Loucy (cell line): ENCODE results near the gene KCNJ6.
"Not testable (repeated sequence)": the region's sequence is repeated elsewhere in the genome, so short reads cannot be mapped to it uniquely, and the experiment has no call there.

Experiments used
- H2AFZ ChIP-seq: fragments of 200-600 bp; sonication (generic); 2 replicates; pipeline ENCODE4 v1.6.0; 2016; ENCODE audit warnings: antibody characterized with exemption, mild to moderate bottlenecking, low read length, moderate library complexity
- H3F3A ChIP-seq: fragments of 200-600 bp; 2 replicates; pipeline ENCODE4 v1.6.0; 2016; ENCODE audit warnings: antibody characterized with exemption, low read depth, mild to moderate bottlenecking
- H3K27me3 ChIP-seq: fragments of 200-600 bp; sonication (generic); 2 replicates; pipeline ENCODE4 v1.6.1; 2014; ENCODE audit warnings: low read length, mild to moderate bottlenecking; ENCODE audit not compliant: insufficient read depth, poor library complexity, severe bottlenecking
- H3K36me3 ChIP-seq: fragments of 200-600 bp; sonication (generic); 2 replicates; pipeline ENCODE4 v1.6.1; 2016; ENCODE audit warnings: low read length; ENCODE audit not compliant: insufficient read depth
- H3K4me1 ChIP-seq: fragments of 200-600 bp; sonication (generic); 2 replicates; pipeline ENCODE4 v1.5.1; 2014; ENCODE audit warnings: low read length, mild to moderate bottlenecking; ENCODE audit not compliant: insufficient read depth, poor library complexity, severe bottlenecking
- H3K4me2 ChIP-seq: fragments of 200-600 bp; sonication (generic); 2 replicates; pipeline ENCODE4 v1.6.0; 2014; ENCODE audit warnings: antibody characterized with exemption, low read length, low read depth, mild to moderate bottlenecking; ENCODE audit not compliant: poor library complexity, severe bottlenecking
- H3K4me3 ChIP-seq: fragments of 200-600 bp; sonication (generic); 2 replicates; pipeline ENCODE4 v1.5.1; 2014; ENCODE audit warnings: low read length, mild to moderate bottlenecking, mixed read lengths; ENCODE audit not compliant: poor library complexity, severe bottlenecking
- H3K79me2 ChIP-seq: fragments of 200-600 bp; sonication (generic); 2 replicates; pipeline ENCODE4 v1.6.1; 2014; ENCODE audit warnings: low read length; ENCODE audit not compliant: insufficient read depth
- H3K9ac ChIP-seq: fragments of 200-600 bp; sonication (generic); 2 replicates; pipeline ENCODE4 v1.6.0; 2014; ENCODE audit warnings: mild to moderate bottlenecking, low read depth, low read length, moderate library complexity; ENCODE audit not compliant: poor library complexity, severe bottlenecking
- H3K9me2 ChIP-seq: fragments of 200-600 bp; sonication (generic); replicated peaks from 2 replicates; pipeline ENCODE4 v1.6.1; 2016; ENCODE audit warnings: low read depth, low read length, mixed read lengths
- H3K9me3 ChIP-seq: fragments of 200-600 bp; sonication (generic); 2 replicates; pipeline ENCODE4 v1.6.1; 2014; ENCODE audit warnings: mild to moderate bottlenecking, antibody characterized with exemption, low read length, low read depth; ENCODE audit not compliant: insufficient read depth
- H4K20me1 ChIP-seq: fragments of 200-600 bp; sonication (generic); 2 replicates; pipeline ENCODE4 v1.6.0; 2014; ENCODE audit warnings: antibody characterized with exemption, low read length, mild to moderate bottlenecking; ENCODE audit not compliant: insufficient read depth, poor library complexity, severe bottlenecking
- EZH2phosphoT487 ChIP-seq: fragments of 200-600 bp; IDR thresholded peaks from 2 replicates; pipeline ENCODE4 v1.6.1; 2018; ENCODE audit warnings: antibody characterized with exemption, mild to moderate bottlenecking, moderate library complexity, borderline replicate concordance
- TF ChIP-seq, protein P1 (sequence below): fragments of 200-600 bp; sonication (generic); conservative IDR thresholded peaks from 2 replicates; pipeline ENCODE4 v1.5.1; 2014; ENCODE audit warnings: mild to moderate bottlenecking, antibody characterized with exemption, low read length

The KCNJ6 gene

DNA sequence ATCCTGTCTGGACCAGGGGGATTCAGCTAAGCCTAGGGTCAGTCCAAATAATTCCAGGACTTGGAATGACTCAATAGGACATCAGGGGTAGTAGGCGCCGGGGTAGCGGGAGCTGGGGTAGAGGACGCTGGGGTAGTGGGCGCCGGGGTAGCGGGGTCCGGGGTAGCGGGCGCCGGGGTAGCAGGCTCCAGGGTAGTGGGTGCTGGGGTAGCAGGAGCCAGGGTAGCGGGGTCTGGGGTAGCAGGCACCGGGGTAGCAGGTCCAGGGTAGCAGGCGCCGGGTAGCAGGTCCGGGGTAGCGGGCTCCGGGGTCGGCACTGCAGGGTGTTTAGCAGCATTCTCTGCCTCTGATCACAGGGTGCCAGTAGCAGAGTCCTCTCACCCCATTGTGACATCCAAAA is 248.9 kb downstream of the KCNJ6 start:
- Histone ChIP-seq H2AFZ (no peak overlapping the region), H3K4me1 (no peaks in the 10 kb centered on the region), H3K9me3 (no peaks in the 10 kb centered on the region), H4K20me1 (no peaks in the 10 kb centered on the region), H3K9ac (no peak overlapping the region), H3K79me2 (no peaks in the 10 kb centered on the region), H3K27me3 (no peaks in the 10 kb centered on the region), H3K36me3 (no peaks in the 10 kb centered on the region), H3K9me2 (no peaks in the 10 kb centered on the region), H3K4me3 (no peak overlapping the region), H3F3A (no peaks in the 10 kb centered on the region), H3K4me2 (no peak overlapping the region)
- no peak for TF ChIP-seq EZH2phosphoT487
- TF ChIP-seq, protein P1, sequence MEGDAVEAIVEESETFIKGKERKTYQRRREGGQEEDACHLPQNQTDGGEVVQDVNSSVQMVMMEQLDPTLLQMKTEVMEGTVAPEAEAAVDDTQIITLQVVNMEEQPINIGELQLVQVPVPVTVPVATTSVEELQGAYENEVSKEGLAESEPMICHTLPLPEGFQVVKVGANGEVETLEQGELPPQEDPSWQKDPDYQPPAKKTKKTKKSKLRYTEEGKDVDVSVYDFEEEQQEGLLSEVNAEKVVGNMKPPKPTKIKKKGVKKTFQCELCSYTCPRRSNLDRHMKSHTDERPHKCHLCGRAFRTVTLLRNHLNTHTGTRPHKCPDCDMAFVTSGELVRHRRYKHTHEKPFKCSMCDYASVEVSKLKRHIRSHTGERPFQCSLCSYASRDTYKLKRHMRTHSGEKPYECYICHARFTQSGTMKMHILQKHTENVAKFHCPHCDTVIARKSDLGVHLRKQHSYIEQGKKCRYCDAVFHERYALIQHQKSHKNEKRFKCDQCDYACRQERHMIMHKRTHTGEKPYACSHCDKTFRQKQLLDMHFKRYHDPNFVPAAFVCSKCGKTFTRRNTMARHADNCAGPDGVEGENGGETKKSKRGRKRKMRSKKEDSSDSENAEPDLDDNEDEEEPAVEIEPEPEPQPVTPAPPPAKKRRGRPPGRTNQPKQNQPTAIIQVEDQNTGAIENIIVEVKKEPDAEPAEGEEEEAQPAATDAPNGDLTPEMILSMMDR = no peak

DNA sequence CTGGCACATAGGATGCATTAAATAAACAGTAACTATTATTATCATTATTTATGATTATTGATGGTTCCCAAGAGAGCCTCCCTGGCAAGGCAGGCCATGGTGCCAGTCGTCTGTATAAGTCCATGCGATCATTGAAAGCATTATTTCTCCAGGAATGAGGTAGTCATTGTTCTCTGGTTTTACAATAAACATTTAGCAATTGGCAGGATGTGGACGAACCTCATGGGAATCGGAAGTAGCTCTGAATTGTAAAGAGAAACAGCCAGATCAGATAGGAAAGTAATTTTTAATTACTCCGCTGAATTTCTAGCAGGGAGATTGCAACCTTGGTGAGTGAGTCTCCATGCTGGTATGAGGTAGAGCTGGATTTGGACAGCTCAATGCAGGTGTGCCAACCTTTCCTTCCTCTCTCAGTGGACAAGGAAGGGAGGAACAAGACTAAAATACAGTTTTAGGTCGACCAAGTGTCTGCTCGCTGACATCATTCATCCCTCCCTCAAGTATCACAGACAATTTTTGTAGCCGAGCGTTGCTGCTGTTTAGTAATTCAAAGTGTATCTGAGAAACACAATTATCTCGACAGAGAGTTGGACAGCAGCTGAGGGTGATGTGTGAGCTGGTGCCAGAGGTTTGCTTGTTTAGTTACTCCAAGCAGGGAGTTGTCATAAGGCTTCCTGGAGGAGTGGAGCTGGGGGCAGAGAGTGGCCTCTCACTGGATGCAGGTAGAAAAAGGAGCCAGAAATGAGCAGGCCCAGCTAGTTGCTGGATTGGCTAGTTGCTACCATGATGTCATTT is 250.8 kb downstream of the KCNJ6 start:
- Histone ChIP-seq H3K9me2 (no peaks in the 10 kb centered on the region), H2AFZ (no peak overlapping the region), H3K9me3 (no peaks in the 10 kb centered on the region), H3K4me1 (no peaks in the 10 kb centered on the region), H3K9ac (no peak overlapping the region), H3K79me2 (no peaks in the 10 kb centered on the region), H3K4me2 (no peak overlapping the region), H3K27me3 (no peaks in the 10 kb centered on the region), H3F3A (no peaks in the 10 kb centered on the region), H4K20me1 (no peaks in the 10 kb centered on the region), H3K4me3 (no peak overlapping the region), H3K36me3 (no peaks in the 10 kb centered on the region)
- TF ChIP-seq, protein P1 = no peak
- no peak for TF ChIP-seq EZH2phosphoT487

DNA sequence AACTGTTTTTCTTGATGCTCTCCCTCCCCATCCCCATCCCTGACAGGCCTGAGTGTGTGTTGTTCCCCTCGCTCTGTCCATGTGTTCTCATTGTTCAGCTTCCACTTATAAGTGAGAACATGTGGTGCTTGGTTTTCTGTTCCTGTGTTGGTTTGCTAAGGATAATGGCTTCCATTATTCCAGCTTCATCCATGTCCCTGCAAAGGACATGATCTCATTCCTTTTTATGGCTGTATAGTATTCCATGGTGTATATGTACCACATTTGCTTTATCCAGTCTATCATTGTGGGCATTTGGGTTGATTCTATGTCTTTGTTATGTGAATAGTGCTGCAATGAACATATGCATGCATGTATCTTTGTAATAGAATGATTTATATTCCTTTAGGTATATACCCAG is 254.0 kb downstream of the KCNJ6 start:
- not testable (repeated sequence) for H2AFZ ChIP-seq, H3K4me2 ChIP-seq, H4K20me1 ChIP-seq, H3K36me3 ChIP-seq, H3K79me2 ChIP-seq, H3K9ac ChIP-seq, H3K27me3 ChIP-seq, H3F3A ChIP-seq, H3K9me2 ChIP-seq, H3K4me1 ChIP-seq, H3K4me3 ChIP-seq, H3K9me3 ChIP-seq

- Histone ChIP-seq H3K27me3 (no peaks in the 10 kb centered on the region), H3K9me2 (no peaks in the 10 kb centered on the region), H4K20me1 (no peaks in the 10 kb centered on the region), H3K36me3 (no peaks in the 10 kb centered on the region), H3F3A (no peaks in the 10 kb centered on the region), H3K4me2 (no peak overlapping the region), H3K4me3 (no peak overlapping the region), H3K79me2 (no peaks in the 10 kb centered on the region), H3K9me3 (no peaks in the 10 kb centered on the region), H3K4me1 (no peaks in the 10 kb centered on the region), H3K9ac (no peak overlapping the region), H2AFZ (no peak overlapping the region)
- TF ChIP-seq EZH2phosphoT487 = no peak
- TF ChIP-seq, protein P1 = no peak
Measured at GRCh38 chr21:37660709-37661108, 255.5 kb downstream of the KCNJ6 start.
